Hippocampal formation (tissue), 2 donors: ENCODE data around the gene SH3RF3.

Source experiments
- DNase-seq, 2 donors: peaks; one replicate each; lab custom pipeline; 2025; lab: John Stamatoyannopoulos, UW

The SH3RF3 gene

GRCh38 chr2:109417701-109418335 is 288.8 kb downstream of the SH3RF3 start:
- DNase-seq = no peak

- no peak for DNase-seq
These were observed 289.7 kb downstream of the SH3RF3 start for GRCh38 chr2:109418716-109419115.

- no peak for DNase-seq
These were observed 290.3 kb downstream of the SH3RF3 start for GRCh38 chr2:109419171-109419756.

- DNase-seq = no peak
These were observed 291.0 kb downstream of the SH3RF3 start for GRCh38 chr2:109419960-109420370.

GRCh38 chr2:109421101-109421500 is 292.1 kb downstream of the SH3RF3 start:
- no peak for DNase-seq

- no peak for DNase-seq
These were observed 292.6 kb downstream of the SH3RF3 start for GRCh38 chr2:109421642-109422041.

- DNase-seq = no peak
These were observed 293.2 kb downstream of the SH3RF3 start for GRCh38 chr2:109422071-109422757.

GRCh38 chr2:109422758-109423500 is 293.9 kb downstream of the SH3RF3 start:
- DNase-seq = no peak

GRCh38 chr2:109423556-109424359 is 294.8 kb downstream of the SH3RF3 start:
- no peak for DNase-seq

GRCh38 chr2:109425411-109425810 is 296.4 kb downstream of the SH3RF3 start:
- DNase-seq = no peak

- DNase-seq = no peak
These were observed 298.7 kb downstream of the SH3RF3 start for GRCh38 chr2:109427661-109428091.

- no peak for DNase-seq
These were observed 299.3 kb downstream of the SH3RF3 start for GRCh38 chr2:109428281-109428680.

- no peak for DNase-seq
These were observed 300.0 kb downstream of the SH3RF3 start for GRCh38 chr2:109428841-109429566.

- no peak for DNase-seq
These were observed 300.7 kb downstream of the SH3RF3 start for GRCh38 chr2:109429567-109430328.

GRCh38 chr2:109430329-109430636 is 301.3 kb downstream of the SH3RF3 start:
- DNase-seq = no peak

GRCh38 chr2:109432421-109432820 is 303.4 kb downstream of the SH3RF3 start:
- DNase-seq = no peak

- DNase-seq = no peak
These were observed 304.5 kb downstream of the SH3RF3 start for GRCh38 chr2:109433486-109433885.

GRCh38 chr2:109433926-109434325 is 304.9 kb downstream of the SH3RF3 start:
- DNase-seq = no peak

GRCh38 chr2:109434351-109434750 is 305.3 kb downstream of the SH3RF3 start:
- DNase-seq = no peak

GRCh38 chr2:109435066-109435690 is 306.2 kb downstream of the SH3RF3 start:
- no peak for DNase-seq
